ENCODE measurements around the gene ACADSB.
A peak's percentile ranks its signal among the peaks of the same experiment; 100 is the strongest.

Gene ACADSB

GRCh38 chr10:123008355-123009104, at the start of gene ACADSB, which contains the start of gene IKZF5:
ACADSB (plus strand) TSS chr10:123009006; CDS start chr10:123009030, 24 bp downstream.
IKZF5 (minus strand) TSS chr10:123008795; CDS start chr10:122998625, 10,170 bp downstream.
- DNase-seq = peak; percentile 98

- no peak for DNase-seq
These were observed 46.4 kb upstream of the ACADSB start for GRCh38 chr10:122962405-122962804.

- no peak for DNase-seq
These were observed 41.9 kb upstream of the ACADSB start for GRCh38 chr10:122966879-122967278.

- no peak for DNase-seq
These were observed 40.1 kb upstream of the ACADSB start for GRCh38 chr10:122968698-122969097.

- DNase-seq = no peak
These were observed 34.8 kb upstream of the ACADSB start for GRCh38 chr10:122974023-122974422.

GRCh38 chr10:122974543-122975064, 34.2 kb upstream of the ACADSB start:
- no peak for DNase-seq

- DNase-seq = peak; percentile 92
These were observed 28.4 kb upstream of the ACADSB start, which contains the start of gene PSTK for GRCh38 chr10:122980209-122981065. PSTK (plus strand) TSS chr10:122980401; CDS start chr10:122980480, 79 bp downstream.

- peak; percentile 15 for DNase-seq
These were observed 27.7 kb upstream of the ACADSB start for GRCh38 chr10:122981066-122981464.

GRCh38 chr10:122983898-122984297, 24.9 kb upstream of the ACADSB start:
- no peak for DNase-seq

GRCh38 chr10:122984708-122985107, 24.1 kb upstream of the ACADSB start:
- no peak for DNase-seq

- DNase-seq = no peak
These were observed 22.5 kb upstream of the ACADSB start for GRCh38 chr10:122986335-122986734.

- no peak for DNase-seq
These were observed 20.3 kb upstream of the ACADSB start for GRCh38 chr10:122988501-122988900.

GRCh38 chr10:122990278-122990677, 18.5 kb upstream of the ACADSB start:
- no peak for DNase-seq

- DNase-seq = no peak
These were observed 16.7 kb upstream of the ACADSB start for GRCh38 chr10:122992031-122992585.

GRCh38 chr10:122993797-122994336, 14.9 kb upstream of the ACADSB start:
- no peak for DNase-seq

- DNase-seq = no peak
These were observed 12.9 kb upstream of the ACADSB start for GRCh38 chr10:122995936-122996335.

GRCh38 chr10:122997864-122998263, 10.9 kb upstream of the ACADSB start:
- no peak for DNase-seq

- DNase-seq = no peak
These were observed 10.4 kb upstream of the ACADSB start for GRCh38 chr10:122998360-122998917.

GRCh38 chr10:122998934-122999333, 9.9 kb upstream of the ACADSB start:
- DNase-seq = no peak

- no peak for DNase-seq
These were observed 9.5 kb upstream of the ACADSB start for GRCh38 chr10:122999347-122999746.

GRCh38 chr10:123000155-123000554, 8.7 kb upstream of the ACADSB start:
- no peak for DNase-seq

GRCh38 chr10:123001370-123001769, 7.4 kb upstream of the ACADSB start:
- no peak for DNase-seq

- no peak for DNase-seq
These were observed 4.5 kb upstream of the ACADSB start for GRCh38 chr10:123004298-123004697.

Data from CD4-positive, alpha-beta T cell treated with Interleukin-10 for 1 hour (primary cell).